ENCODE data around the gene CCDC3. TPM values are rescaled to one million over a fixed set of nuclear protein-coding genes. Genes with fewer than 3 reads are reported as not detected.

The CCDC3 gene
- 0.36 and 1.5 TPM in 2 replicates for total RNA-seq

GRCh38 chr10:13001041-13001886 is at the start of gene CCDC3:
CCDC3 (minus strand) TSS chr10:13001713; CDS start chr10:13001570, 143 bp downstream.

Small RNA genes lying within 50 kb of the gene (small RNA-seq; reads per million reads assigned to genes)
- not detected for gene RNA5SP300

Other genes with a start within 250 kb of the CCDC3 start
- gene OPTN, start 98.5 kb upstream of the CCDC3 start, total RNA-seq, result 104 and 111 TPM in 2 replicates
- 0.81 and 0.85 TPM in 2 replicates for gene MCM10, start 159.8 kb upstream of the CCDC3 start, total RNA-seq
- gene UCMA, start 232.7 kb upstream of the CCDC3 start, total RNA-seq, result not detected in 2 replicates

Measured in hair follicle dermal papilla cell (primary cell).